HG03354 (cell line): ENCODE data around the gene GORASP2.
A peak's percentile ranks its signal among the peaks of the same experiment; 100 is the strongest.

Experiments
- ATAC-seq: cut with Tn5 transposase; IDR thresholded peaks from one replicate; pipeline ENCODE4 v1.9.1; 2021; ENCODE audit warnings: mild to moderate bottlenecking; ENCODE audit not compliant: unreplicated experiment, poor library complexity, severe bottlenecking

GORASP2 gene

DNA sequence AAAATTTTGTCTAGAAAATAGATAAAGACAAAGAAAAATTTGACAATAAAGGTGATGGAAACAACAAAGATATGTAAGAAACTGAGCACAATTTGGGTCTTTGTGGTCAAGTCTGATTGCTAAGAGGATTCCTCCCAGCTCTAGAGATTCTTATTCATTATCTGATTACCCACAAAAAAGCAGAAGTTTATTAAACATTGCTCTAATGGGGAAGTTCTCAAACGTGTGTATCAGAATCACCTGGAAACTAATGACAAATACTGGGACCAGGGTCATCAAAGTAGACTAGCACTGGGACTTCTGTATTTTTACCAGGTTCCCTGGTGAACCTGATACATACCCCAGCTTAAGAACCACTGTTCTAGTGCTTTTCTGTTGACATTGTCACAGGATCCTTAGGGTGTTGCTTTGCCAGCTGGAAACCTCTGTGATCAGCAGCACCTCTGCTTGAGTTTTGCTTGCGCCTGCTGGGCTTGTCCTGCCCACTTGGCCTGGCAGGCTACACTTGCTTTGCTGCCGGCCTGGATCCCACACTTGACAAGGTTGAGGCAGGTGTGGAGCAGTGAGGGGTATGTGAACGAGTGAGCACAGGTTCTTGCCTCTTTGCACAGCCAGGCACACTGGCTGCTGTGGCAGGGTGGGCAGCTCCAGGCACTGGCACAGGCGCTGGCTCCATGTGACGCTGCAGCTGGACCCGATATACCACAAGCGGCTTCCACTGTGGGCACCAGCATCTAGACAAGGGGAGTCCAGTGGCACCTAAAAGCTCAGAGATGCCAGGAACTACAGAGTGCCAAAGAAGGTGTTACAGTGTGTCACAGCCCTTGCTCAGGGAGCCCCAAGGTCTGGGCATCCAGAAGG lies 6.2 kb upstream of the GORASP2 start:
- no peak for ATAC-seq

DNA sequence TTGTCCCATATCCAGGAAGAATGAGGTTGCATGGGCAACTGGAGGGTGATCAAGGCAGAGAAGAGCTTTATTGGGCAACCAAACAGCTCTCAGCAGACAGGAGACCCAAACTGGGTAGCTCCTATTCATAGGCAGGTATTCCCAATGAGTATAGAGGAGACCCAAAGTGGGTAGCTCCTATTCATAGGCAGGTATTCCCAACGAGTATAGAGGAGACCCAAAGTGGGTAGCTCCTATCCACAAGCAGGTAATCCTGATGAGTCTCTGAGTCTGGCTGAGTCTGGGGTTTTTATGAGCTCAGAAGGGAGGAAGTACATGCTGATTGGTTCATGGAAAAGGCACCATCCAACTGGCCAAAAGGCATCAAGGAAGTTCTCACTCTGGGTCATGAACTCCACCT lies 5.3 kb upstream of the GORASP2 start:
- no peak for ATAC-seq

DNA sequence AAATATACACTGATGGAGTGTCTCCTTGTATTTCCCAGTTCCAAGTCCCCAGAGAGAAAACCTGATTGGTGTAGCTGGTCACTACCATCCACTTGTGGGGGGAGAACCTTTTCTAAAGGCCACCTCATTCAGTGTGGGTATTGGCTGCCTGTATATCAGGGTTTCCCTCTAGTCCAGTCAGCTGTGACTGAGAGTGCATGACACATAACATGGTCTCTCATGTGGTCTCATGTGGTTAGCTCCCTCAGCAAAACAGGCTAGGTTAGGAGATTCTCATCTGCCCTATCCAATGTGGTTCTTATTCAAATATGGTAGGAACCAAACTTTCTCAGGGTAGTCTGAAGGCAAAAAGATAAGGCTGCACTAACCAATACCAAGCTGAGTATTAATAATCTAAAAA lies 4.1 kb upstream of the GORASP2 start:
- ATAC-seq = no peak

DNA sequence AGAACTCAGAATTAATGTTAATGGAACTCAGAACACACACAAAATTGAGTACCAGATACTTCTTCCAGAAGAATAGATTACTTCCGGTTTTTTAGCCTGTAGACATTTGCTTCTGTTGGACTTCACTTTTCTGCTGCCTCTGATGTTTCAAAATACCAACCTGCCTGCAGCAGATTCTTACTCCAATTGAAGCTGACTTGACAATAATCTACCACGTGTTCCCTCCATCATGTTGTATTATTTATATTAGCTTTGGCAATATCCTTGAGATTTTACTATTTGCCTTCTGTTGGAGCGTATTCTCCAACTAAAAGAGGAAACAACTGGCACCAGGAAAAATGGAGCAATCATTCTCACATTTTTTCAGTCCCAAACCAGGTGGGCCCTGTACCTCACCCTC lies 3.1 kb upstream of the GORASP2 start:
- no peak for ATAC-seq

DNA sequence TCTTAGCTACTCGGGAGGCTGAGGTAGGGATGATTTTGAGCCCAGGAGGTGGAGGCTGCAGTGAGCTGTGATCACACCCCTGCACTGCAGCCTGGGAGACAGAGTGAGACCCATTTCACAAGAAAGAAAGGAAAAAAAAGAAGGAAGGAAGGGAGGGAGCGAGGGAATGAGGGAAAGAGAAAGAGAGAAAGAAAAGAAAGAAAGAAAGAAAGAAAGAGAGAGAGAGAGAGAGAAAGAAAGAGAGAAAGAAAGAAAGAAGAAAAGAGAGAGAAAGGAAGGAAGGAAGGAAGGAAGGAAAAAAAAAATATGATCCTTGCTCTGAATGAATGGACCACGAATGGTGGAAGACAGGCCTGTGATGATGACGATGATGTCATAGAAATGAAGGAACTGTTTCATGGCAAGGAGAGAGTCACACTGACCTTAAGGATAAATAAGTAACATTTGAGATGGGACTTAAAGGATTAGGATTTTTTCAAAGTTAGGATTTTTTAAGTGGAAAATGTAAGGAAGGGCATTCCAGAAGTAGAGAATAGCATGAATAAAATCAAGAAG lies 2.2 kb upstream of the GORASP2 start:
- ATAC-seq = no peak

DNA sequence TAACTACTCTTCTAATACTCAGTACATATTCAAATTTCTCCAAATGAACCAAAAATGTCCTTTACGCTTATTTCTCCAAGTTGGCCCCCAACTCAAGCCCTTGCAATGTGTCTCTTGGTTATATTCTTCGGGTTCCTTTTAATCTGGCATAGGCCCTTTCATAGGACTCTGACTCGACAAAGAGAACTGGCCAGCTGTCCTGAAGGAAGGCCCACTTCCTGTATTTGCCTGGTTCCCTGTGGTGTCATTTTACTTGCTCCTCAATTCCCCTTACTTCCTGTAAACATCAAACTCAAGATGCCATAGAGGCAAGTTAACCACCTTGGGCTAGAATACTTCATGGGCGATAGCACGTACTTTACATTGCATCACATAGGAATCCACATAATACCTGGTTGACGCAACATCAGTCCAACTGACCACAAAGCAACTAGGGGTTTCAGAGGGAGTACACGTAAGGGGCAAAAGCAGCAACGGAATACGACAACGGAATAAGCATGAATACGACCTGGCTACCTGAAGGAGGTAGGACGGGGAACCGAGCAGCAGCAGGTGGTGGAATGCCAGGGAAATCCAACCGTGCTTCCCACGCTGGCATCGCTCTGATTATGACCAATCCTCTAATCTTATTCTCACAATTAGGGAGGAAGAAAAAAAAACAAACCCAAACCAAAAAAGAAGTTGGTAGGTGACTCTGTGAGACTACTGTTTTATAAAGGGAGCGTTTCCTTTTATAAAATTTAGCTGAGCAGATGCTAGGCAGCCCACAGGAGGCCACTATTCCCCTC lies 823 bp upstream of the GORASP2 start:
- ATAC-seq = no peak

DNA sequence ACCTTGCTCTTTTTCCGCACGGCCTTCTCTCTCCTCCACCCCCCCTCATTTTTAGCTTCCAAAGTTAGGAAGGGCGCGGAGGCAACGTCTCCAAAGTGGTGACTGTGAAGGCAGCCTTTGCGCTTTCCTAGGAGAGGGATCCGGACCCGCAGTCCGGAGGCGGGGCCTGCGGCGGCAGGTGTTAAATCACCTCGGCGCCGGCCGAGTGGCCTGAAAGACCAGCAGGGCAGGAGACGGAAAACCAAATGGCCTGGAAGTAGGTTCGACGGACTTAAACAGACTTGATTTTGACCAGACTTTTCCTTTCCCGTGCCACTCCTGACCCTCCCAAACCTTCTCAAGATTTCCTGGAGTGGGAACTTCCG lies 615 bp downstream of the GORASP2 start:
- peak; percentile 13 for ATAC-seq

DNA sequence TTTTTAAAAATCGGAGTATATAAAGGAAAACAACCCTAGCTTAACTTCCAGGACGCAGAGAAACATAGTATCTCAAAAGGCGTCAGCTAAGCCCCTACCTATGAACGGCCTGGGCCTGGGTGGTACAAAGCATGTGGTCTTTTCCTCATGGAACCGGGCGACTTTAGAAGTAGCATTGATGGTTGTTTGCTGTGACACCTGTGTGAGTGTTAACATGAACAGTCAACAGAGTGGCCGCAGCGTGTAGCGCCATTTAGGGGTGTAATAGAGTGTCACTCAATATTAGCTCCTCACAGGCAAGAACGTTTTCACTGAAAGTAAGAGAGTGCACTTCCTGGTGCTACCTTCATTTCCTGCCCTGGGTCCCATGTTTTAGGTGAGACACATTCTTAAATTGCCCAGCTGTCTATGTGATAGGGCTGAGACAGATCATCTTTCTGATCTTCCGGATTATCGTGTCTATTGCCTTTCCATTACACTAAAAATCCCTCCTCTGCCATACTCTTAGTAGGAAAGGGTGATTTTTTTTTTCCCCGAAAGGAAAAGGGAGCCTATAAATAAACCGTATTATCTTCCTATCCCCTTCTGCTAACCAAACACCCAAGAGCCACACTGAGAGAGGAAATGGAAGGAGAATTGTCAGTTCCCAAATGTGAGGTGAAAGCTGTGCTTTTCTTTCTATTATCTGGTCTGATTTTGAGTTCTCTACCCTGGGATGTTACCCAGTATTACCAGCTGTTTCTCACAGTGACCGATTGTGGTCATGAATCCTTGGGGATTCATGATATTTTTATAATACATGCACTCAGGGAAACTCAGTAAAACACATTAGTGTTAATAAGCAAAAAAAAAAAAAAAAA lies 1.3 kb downstream of the GORASP2 start:
- ATAC-seq = peak; percentile 44

DNA sequence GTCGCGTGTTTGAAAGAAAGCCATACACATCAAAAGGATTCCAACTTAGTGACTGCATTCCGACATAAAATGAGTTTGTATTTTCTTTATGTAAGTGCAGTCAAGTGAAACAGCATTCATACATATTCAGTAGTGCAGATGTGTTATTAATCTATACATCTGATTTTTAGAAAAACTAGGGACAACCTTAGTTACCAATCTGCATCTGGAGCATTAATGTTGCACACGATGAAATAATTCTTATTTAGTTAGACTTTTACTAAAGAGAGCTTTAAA lies 1.9 kb downstream of the GORASP2 start:
- ATAC-seq = no peak

DNA sequence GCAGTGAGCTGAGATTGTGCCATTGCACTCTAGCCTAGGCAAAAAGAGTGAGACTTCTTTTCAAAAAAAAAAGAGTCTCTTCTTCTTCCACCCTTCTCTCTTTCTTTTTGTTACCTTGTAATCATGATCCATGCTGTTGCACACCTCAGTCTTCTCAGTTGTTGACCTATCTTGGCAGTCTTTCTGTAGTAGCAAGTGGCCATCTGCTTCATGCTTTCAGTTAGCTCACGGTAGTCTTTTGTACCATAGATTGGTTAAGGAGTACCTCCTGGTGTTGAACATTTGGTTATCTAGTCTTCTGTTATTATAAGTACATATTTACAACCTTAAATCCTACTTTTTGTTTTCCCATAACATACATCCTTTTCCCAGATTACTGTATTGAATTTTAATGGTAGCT lies 3.1 kb downstream of the GORASP2 start:
- no peak for ATAC-seq

DNA sequence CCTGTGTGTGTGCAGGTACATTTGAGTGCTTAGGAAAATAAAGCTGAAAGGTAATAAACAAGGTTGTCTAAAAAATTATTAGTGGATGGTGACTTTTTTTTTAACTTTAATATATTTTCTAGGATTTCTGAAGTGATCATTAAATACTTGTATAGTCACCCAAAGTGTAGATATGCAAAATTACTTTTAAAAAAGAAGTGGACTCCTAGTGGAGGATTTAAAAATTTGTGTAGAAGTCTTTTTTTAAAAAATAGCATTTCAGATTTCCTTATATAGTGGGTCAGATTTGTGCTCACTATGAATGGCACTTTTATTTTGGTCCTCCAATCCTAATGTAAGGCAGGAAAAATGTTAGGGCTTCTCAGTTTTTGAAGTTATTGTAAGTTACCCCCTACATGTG lies 3.9 kb downstream of the GORASP2 start:
- ATAC-seq = no peak

DNA sequence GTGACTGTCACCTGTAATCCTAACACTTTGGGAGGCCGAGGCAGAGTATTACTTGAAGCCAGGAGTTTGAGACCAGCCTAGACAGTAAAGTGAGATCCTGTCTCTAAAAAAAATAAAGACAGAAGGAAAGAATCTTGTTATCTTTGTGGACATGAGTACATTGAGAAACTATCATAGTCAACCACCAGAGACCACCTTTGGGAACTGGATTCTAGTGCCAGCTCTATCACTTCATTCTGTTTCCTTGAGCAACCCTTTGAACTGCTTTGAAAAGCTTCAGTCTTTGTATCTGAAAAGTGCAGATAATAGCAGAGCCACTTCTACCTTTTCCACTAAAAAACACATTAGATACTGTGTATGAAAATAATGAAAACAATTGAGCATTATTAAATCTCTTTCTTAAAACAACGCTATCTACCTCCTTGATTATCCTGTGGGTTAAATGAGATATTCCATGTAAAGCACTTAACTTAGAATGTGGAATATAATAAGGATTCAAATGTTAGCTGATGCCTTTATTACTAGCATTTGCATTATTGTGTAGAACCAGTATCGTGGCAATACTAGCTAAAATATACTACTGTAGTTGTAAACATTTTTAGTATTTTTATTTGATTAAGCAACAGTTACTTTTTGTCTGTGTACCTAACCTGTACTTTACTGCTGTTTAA lies 8.8 kb downstream of the GORASP2 start:
- no peak for ATAC-seq

DNA sequence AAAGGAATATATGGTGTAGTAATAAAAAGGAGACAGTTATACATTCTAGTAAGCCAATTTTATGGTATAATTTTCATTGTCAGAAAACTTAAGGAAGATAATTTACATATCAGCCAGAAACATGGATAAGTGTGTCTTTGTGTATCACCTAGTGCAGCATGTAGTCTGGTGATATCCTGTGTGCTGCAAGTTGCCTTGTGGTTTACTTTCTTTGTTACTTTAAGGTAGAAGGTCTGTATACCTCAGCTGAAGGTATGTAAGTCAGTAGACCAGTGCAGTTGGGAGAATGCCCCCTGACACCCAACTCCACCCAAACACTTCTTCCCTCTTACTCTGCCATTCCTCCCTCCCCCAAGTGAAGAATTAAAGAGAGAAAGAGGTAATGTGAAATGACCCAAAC lies 11.0 kb downstream of the GORASP2 start:
- ATAC-seq = no peak

DNA sequence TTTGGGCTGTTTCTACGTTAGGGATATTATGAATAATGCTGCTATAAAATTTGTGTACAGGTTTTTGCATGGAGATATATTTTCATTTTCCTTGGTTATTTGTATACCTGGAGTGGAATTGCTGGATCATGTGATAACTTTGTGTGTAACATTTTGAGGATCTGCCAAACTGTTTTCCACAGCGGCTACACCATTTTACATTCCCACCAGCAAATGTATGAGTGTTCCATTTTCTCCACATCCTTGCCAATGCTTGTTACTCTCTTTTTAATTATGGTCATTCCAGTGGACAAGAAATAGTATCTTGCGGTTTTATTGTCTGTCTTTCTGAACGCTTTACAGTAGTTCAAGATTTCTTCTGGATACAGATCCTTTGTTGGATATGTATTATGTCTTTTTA lies 13.6 kb downstream of the GORASP2 start:
- no peak for ATAC-seq

DNA sequence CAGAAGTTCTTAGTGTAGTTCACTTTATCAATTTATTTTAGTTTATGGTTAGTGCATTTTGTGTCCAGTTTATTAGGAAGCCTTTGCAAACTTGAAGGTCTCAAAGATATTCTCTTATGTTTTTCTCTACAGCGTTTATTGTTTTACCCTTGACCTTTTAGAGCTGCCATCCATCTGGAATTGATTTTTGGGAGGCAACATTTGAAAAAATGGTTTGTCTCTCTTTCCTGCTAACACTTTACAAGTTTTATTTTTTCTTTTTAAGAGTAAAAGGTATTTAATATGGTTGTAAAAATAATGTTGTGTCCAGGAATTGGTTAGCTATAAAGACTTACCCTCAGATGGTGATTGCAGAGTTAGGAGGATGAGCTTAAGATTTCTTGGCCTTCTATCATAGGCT lies 14.0 kb downstream of the GORASP2 start:
- ATAC-seq = no peak

DNA sequence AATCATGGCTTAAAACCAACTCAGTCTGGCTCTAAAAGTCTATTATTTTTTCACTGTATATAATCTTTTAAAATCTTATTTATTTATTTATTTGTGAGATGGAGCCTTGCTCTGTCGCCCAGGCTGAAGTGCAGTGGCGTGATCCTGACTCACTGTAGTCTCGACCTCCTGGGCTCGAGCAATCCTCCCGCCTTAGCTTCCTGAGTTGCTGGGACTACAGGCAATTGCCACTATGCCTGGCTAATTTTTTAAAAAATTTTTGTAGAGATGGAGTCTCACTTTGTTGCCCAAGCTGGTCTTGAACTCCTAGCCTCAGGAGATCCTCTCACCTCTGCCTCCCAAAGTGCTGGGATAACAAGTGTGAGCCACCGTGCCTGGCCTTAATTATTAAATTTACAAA lies 14.5 kb downstream of the GORASP2 start:
- ATAC-seq = no peak

DNA sequence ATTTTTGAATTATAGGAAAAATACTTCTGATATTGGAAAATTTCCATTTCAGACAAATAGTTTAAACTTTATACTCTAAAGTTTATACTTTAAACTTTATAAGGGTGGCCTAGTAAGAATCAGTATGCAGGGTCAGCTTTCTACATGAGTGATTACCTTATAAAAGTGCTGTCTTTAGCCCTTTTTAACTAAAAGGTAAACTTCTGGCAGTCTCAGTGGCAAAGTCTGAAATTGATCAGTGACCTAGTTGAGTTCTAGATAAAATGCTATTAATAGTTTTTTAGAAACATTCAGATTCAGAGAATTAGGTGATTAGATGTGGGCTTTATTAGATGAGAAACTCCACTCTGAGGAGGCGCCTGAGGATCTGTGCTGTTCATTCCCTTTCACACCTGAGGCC lies 15.5 kb downstream of the GORASP2 start:
- no peak for ATAC-seq

DNA sequence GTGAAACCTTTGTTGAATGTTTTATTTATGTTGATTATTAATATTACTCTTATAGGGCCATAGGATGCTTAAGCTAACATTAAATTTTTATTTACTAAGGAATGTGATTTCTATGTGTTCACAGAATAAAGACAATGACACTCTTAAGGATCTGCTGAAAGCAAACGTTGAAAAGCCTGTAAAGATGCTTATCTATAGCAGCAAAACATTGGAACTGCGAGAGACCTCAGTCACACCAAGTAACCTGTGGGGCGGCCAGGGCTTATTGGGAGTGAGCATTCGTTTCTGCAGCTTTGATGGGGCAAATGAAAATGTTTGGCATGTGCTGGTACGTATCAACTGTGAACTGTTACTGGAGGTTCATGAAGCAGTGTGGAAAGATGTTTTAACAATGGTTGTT lies 20.4 kb downstream of the GORASP2 start:
- ATAC-seq = no peak

DNA sequence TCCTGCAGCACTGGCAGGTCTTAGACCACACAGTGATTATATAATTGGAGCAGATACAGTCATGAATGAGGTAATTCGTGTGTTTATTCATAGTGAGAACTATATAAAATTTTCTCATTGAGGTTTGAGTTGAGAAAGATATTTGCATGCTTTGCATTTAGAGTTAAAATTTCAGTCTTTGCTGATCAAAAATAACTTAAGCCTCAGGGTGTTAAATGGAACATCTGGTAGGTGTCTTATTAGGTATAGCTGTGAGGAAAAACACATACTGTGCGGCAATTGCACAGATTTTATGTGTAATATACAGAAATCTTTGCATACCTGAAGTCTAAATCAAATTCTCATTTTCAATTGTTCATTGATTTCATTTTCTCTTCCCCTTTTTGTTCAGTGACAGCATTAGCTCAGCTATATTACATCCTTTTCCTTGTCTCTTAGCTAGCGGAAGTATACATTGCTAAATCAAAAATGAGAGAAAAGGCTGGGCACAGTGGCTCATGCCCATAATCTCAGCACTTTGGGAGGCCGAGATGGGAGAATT lies 21.2 kb downstream of the GORASP2 start:
- peak; percentile 82 for ATAC-seq

DNA sequence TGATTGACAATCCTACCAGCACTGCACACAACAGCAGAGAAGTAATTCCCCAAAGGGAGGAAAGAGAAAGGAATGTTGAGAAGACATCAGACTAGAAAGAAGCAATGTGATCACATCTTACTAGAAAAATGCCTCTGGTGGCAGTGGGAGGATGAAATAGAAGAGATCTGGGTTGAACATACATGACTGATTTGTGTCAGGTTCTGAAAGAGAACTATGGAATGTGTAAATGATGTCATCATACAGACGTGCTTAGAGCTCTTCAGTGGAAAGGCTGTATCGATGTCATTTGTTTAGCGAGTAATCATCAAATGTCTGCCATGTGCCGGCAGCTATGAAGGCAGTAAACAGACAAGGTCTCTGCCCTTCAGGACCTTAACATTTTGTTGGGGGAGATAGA lies 24.9 kb downstream of the GORASP2 start:
- ATAC-seq = no peak
